Progenitor cell of endocrine pancreas (in vitro differentiated cells): ENCODE data around the gene ZBED3. TPM values are rescaled to one million over a fixed set of nuclear protein-coding genes. Genes with fewer than 3 reads are reported as not detected.

Experiments
- DNase-seq: peaks from one replicate; pipeline ENCODE4 v3.0.0; 2021; ENCODE audit warnings: low spot score; ENCODE audit not compliant: unreplicated experiment
- H3K27ac Mint-ChIP-seq: 2 replicates; pipeline ENCODE4 v1.8.0; 2021; ENCODE audit warnings: mild to moderate bottlenecking, moderate library complexity, mixed read lengths
- H3K27me3 Mint-ChIP-seq: 2 replicates; pipeline ENCODE4 v1.8.0; 2021; ENCODE audit warnings: mixed read lengths
- H3K36me3 Mint-ChIP-seq: 2 replicates; pipeline ENCODE4 v1.8.0; 2022; ENCODE audit warnings: mixed read lengths; ENCODE audit not compliant: insufficient read depth
- H3K4me1 Mint-ChIP-seq: 2 replicates; pipeline ENCODE4 v1.8.0; 2021; ENCODE audit warnings: low read depth, mixed read lengths
- H3K4me3 Mint-ChIP-seq: 2 replicates; pipeline ENCODE4 v1.8.0; 2021; ENCODE audit warnings: low read depth, mild to moderate bottlenecking, moderate library complexity, mixed read lengths
- H3K9me3 Mint-ChIP-seq: 2 replicates; pipeline ENCODE4 v1.8.0; 2021; ENCODE audit warnings: low read depth, mixed read lengths
- total RNA-seq: library from RNA; stranded (reverse); gene quantifications from 2 replicates; pipeline ENCODE4 v1.2.1, GENCODE V29; 2021
- TF ChIP-seq, protein P1 (sequence below): fragments of 200-600 bp; sonication (generic); IDR thresholded peaks from one replicate; pipeline ENCODE4 v1.5.0; 2021; ENCODE audit warnings: antibody characterized with exemption, mild to moderate bottlenecking; ENCODE audit not compliant: unreplicated experiment

The ZBED3 gene
- total RNA-seq, 1 donor from 2014 or later: 37.1 TPM

- H3K36me3 Mint-ChIP-seq: peaks cover 22% of the 10 kb centered on the region
- peaks cover 4% of the 10 kb centered on the region for H3K27me3 Mint-ChIP-seq
- peak; percentile 68 for DNase-seq
- H3K4me1 Mint-ChIP-seq: peaks cover 1% of the 10 kb centered on the region
- H3K9me3 Mint-ChIP-seq: peaks cover under 1% of the 10 kb centered on the region
- H3K27ac Mint-ChIP-seq: peak overlapping the region; percentile 9
- H3K4me3 Mint-ChIP-seq: peak overlapping the region; percentile 61
- TF ChIP-seq, protein P1, sequence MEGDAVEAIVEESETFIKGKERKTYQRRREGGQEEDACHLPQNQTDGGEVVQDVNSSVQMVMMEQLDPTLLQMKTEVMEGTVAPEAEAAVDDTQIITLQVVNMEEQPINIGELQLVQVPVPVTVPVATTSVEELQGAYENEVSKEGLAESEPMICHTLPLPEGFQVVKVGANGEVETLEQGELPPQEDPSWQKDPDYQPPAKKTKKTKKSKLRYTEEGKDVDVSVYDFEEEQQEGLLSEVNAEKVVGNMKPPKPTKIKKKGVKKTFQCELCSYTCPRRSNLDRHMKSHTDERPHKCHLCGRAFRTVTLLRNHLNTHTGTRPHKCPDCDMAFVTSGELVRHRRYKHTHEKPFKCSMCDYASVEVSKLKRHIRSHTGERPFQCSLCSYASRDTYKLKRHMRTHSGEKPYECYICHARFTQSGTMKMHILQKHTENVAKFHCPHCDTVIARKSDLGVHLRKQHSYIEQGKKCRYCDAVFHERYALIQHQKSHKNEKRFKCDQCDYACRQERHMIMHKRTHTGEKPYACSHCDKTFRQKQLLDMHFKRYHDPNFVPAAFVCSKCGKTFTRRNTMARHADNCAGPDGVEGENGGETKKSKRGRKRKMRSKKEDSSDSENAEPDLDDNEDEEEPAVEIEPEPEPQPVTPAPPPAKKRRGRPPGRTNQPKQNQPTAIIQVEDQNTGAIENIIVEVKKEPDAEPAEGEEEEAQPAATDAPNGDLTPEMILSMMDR: peak; percentile 88
These were observed 9.9 kb downstream of the ZBED3 start for GRCh38 chr5:77076961-77077828.

GRCh38 chr5:77074745-77075144 is 12.3 kb downstream of the ZBED3 start:
- H3K4me3 Mint-ChIP-seq: no peak overlapping the region
- no peak overlapping the region for H3K27ac Mint-ChIP-seq
- H3K4me1 Mint-ChIP-seq: peaks cover 1% of the 10 kb centered on the region

GRCh38 chr5:77073667-77074066 is 13.4 kb downstream of the ZBED3 start:
- Mint-ChIP-seq H3K9me3 (no peaks in the 10 kb centered on the region), H3K27ac (no peak overlapping the region), H3K4me1 (peaks cover 1% of the 10 kb centered on the region), H3K4me3 (no peak overlapping the region), H3K36me3 (peaks cover 22% of the 10 kb centered on the region), H3K27me3 (peaks cover 4% of the 10 kb centered on the region)
- DNase-seq: no peak
- TF ChIP-seq, protein P1: no peak

More at GRCh38 chr5:77074745-77075144, 12.3 kb downstream of the ZBED3 start:
- H3K27me3 Mint-ChIP-seq: peaks cover 4% of the 10 kb centered on the region
- TF ChIP-seq, protein P1: no peak
- DNase-seq: no peak
- peaks cover 16% of the 10 kb centered on the region for H3K36me3 Mint-ChIP-seq
- H3K9me3 Mint-ChIP-seq: no peaks in the 10 kb centered on the region

DNA sequence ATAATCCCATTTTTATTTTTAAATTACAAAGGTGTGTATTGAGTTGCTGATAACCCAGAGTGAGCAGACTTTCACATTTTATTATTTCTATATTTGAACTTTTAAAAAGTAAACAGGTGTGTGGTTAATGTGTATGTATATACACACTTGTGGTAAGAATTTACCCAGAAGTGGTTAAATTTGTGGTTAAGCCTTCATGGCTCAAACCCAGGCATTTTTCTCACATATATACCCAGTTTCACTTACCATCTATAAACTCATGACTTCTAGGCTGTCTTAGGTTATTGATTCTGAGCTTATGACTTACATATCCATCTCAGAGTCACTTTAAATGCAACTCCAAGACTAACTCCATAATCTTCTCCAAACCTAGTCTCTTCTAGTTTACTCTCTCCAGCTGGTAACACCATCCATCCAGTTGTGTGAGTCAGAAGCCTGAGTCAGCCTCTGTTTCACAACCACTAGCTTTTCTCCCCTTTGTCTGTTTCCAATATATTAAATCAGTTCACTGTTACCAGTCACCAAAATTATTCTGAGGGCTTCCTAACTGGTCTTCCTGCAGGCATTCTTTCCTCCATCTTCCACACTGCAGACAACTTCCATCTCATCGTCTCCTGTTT is 20.2 kb downstream of the ZBED3 start:
- Mint-ChIP-seq H3K27me3 (no peaks in the 10 kb centered on the region), H3K4me3 (no peak overlapping the region), H3K9me3 (no peaks in the 10 kb centered on the region), H3K4me1 (peaks cover 5% of the 10 kb centered on the region), H3K27ac (no peak overlapping the region), H3K36me3 (peaks cover 22% of the 10 kb centered on the region)
- no peak for DNase-seq
- TF ChIP-seq, protein P1: no peak

DNA sequence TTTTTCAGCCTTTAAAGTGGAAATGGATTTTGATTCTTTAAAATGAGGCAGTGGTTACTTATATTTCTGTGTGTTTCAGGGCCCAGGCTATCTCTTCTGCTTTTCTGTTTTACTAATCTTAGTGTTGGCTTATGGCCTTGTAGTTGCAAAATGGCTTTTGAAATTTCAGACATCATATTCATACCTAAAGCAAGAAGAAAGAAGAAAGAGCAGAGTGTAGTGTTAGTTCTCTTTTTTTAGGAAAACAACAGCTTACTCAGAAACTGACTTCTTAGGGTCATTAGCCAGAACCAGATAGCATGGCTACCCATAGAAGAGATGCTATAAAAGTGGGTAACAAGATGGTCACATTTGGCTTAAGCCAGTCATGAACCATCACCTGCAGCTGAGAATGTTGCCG is 20.9 kb downstream of the ZBED3 start:
- no peak overlapping the region for H3K27ac Mint-ChIP-seq
- DNase-seq: no peak
- no peaks in the 10 kb centered on the region for H3K27me3 Mint-ChIP-seq
- H3K4me3 Mint-ChIP-seq: no peak overlapping the region
- TF ChIP-seq, protein P1: no peak
- peaks cover 28% of the 10 kb centered on the region for H3K36me3 Mint-ChIP-seq
- H3K4me1 Mint-ChIP-seq: peaks cover 5% of the 10 kb centered on the region
- H3K9me3 Mint-ChIP-seq: no peaks in the 10 kb centered on the region
